ENCODE measurements around the gene SPG11.

- no peak for TF ChIP-seq EZH2 (IDR thresholded peaks at IDR 0.05)
- no peak for TF ChIP-seq POLR2AphosphoS5 (IDR thresholded peaks at IDR 0.05; ENCODE audit: borderline replicate concordance, low read depth, low read length)
Measured at GRCh38 chr15:44519537-44519936, 143.9 kb downstream of the SPG11 start.

Data from SK-N-MC (cell line).